H54 (cell line): ENCODE data around the gene ACOT7.
"Not testable (repeated sequence)": the region's sequence is repeated elsewhere in the genome, so short reads cannot be mapped to it uniquely, and the experiment has no call there.

ENCODE experiments used
- DNase-seq: peaks from one replicate; pipeline ENCODE4 v3.0.0; 2011; ENCODE audit warnings: low spot score, mixed read lengths; ENCODE audit not compliant: insufficient read length
- FAIRE-seq: peaks from 3 replicates; lab custom pipeline; 2011; peaks lifted over from hg19 to GRCh38; lab: Jason Lieb, UNC
- POLR2A ChIP-seq: IDR thresholded peaks from 2 replicates; pipeline ENCODE4 v1.6.1; 2011; ENCODE audit warnings: low read depth, mild to moderate bottlenecking, low read length

ACOT7 gene

DNA sequence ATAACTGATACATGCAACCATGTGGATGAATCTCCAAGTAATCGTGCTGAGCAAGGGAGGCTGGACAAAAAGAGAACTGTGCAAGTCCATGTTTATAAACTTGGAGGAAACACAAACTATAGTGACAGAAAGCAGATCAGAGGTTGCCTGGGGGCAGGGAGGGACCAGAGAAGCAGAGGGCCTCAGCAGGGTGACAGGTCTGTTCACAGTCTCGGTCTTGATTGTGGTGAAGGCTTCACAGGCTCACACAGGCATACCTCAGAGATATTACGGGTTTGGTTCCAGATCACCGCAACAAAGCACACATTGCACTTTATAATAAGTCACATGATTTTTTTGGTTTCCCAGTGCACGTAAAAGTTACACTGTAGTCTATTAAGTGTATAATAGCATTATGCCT, 28.5 kb downstream of the ACOT7 start:
- no peak for DNase-seq
- no peak for TF ChIP-seq POLR2A

DNA sequence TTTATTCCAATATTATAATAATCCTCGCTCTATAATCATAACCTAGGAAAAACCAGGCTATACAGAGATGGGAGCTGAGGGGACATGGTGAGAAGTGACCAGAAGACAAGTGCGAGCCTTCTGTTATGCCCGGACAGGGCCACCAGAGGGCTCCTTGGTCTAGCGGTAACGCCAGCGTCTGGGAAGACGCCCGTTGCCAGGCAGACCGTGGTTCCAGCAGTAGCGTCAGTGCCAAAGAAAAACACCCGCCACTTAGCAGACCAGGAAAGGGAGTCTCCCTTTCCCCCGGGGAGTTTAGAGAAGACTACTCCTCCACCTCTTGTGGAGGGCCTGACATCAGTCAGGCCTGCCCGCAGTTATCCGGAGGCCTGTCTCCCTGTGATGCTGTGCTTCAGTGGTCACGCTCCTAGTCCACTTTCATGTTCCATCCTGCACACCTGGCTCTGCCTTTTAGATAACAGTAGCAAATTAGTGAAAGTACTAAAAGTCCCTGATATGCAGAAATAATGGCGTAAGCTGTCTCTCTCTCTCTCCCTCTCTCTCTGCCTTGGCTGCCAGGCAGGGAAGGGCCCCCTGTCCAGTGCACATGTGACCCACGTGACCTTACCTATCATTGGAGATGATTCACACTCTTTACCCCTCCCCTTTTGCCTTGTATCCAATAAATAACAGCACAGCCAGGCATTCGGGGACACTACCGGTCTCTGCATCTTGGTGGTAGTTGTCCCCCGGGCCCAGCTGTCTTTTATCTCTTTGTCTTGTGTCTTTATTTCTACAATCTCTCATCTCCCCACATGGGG, 30.3 kb downstream of the ACOT7 start:
- FAIRE-seq, DNase-seq: not testable (repeated sequence)

More for the DNA sequence above, 28.5 kb downstream of the ACOT7 start:
- no peak for FAIRE-seq

DNA sequence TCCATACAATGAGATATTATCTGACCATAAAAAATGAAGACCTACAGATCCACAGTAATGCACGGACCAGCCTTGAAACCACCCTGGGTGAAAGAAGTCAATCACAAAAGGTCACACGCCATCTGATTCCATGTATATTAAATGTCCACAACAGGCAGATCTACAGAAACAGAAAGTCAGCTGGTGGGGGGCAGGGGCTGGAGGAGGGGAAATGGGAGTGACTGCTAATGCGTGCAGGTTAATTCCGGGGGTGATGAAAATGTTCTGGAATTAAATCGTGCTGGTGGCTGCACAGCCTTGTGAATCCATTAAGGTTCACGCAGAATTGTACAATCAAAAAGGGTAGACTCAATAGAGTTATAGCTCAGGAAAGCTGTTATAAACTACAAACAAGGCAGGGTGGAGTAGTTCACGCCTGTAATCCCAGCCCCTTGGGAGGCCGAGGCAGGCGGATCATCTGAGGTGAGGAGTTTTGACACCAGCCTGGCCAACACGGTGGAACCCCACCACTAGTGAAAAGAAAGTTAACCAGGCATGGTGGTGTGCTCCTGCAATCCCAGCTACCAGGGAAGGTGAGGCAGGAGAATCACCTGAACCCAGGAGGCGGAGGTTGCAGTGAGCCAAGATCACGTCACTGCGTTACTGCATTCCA, 32.3 kb downstream of the ACOT7 start:
- FAIRE-seq (no peak), DNase-seq (no peak)
- TF ChIP-seq POLR2A: no peak

DNA sequence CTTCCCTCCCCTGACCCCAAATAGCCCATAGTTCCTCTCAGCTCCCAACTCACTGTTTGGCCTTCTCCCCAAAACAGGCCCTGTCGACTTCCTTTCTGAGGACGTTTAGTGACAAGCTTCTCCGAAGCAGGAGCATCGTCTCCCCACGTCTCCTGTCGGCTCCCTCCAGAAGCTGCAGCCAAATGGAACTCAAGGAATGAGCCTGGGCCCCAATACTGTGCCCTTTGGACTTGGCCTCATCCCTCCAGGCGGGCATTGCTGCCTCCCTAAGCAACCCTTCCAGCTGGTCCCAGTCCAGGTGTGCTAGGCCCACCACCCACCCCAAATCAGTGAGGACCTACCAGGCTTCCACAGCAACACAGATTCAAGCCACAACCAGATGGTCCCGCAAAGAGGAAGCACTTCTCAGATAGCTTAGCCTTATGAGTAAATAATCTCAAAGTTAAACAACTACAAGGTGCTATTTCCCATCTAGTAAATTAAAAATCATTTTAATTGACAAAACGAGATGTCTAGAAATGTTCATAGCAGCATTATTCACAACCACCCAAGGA, 33.0 kb downstream of the ACOT7 start:
- no peak for TF ChIP-seq POLR2A
- FAIRE-seq (no peak), DNase-seq (no peak)

GRCh38 chr1:6360117-6360496, 33.5 kb downstream of the ACOT7 start:
- DNase-seq (no peak), FAIRE-seq (no peak)
- TF ChIP-seq POLR2A: no peak

GRCh38 chr1:6359216-6360116, 34.1 kb downstream of the ACOT7 start:
- DNase-seq (no peak), FAIRE-seq (no peak)
- TF ChIP-seq POLR2A: no peak

- FAIRE-seq (no peak), DNase-seq (no peak)
- TF ChIP-seq POLR2A: no peak
Observed at GRCh38 chr1:6358757-6359201, 34.8 kb downstream of the ACOT7 start.

DNA sequence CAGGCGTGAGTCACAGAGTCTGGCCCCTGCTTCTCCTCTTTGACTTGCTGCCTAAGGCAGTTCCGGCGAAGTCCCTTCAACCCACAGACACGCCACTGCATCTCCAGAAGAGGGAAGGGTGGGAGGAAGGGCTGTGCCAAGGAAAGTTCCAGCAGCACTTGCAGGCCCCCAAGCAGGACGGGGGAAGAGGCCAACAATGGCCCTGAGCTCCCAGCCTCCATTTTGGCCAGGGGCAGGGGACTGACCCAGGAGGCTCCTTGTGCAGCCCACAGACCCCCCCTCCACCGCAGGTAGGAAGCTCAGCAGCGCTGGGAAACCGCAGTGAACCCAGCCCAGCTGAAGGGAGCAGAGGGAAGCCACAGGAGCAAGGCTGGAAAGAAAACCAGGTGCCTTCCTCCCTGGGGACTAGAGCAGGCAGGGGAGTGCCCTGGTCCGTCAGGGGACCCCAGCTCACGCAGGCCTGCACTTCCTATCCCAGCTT, 35.4 kb downstream of the ACOT7 start:
- no peak for TF ChIP-seq POLR2A
- no peak for FAIRE-seq
- DNase-seq: no peak

GRCh38 chr1:6357243-6357936, 36.2 kb downstream of the ACOT7 start:
- DNase-seq: no peak
- FAIRE-seq: no peak
- no peak for TF ChIP-seq POLR2A

DNA sequence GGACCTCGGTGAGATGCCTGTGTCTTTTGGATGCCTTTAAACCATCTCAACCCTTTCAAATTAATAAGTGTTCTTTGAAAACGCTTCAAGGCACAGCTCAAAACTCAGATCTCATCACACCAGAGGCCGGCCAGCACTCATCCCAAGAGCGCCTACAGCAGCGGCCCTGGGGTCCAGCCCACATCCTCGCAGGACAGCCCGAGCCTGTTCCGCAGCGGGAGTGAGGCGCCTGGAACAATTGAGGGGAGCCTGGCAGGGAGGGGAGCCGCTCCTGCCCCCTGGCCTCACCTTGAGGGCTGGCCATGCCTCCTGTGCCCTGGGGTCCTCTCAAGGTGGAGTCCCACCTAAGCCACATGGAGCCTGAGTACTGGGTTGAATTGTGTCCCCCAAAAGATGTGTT, 37.9 kb downstream of the ACOT7 start:
- no peak for FAIRE-seq
- no peak for TF ChIP-seq POLR2A
- DNase-seq: no peak

- no peak for TF ChIP-seq POLR2A
- FAIRE-seq (no peak), DNase-seq (no peak)
Observed at GRCh38 chr1:6354659-6355317, 38.8 kb downstream of the ACOT7 start.

- FAIRE-seq (no peak), DNase-seq (no peak)
- TF ChIP-seq POLR2A: no peak
Observed at GRCh38 chr1:6353955-6354658, 39.5 kb downstream of the ACOT7 start.
